GM23338 (cell line): ENCODE measurements around the gene TAOK2.

Source experiments
- POLR2AphosphoS5 ChIP-seq: IDR thresholded peaks from 2 replicates; pipeline ENCODE4 v1.6.1; 2016; ENCODE audit warnings: antibody characterized with exemption, low read depth
- STAT1 ChIP-seq: IDR thresholded peaks from one replicate; pipeline ENCODE4 v1.6.1; 2016; ENCODE audit warnings: antibody characterized with exemption; ENCODE audit not compliant: unreplicated experiment
- TF ChIP-seq, protein P1 (sequence below), 2 experiments: fragments of 200-600 bp in 1 of 2; sonication (generic) in 1 of 2; conservative IDR thresholded peaks; 2 replicates each; pipeline versions ENCODE4 v1.5.1 to v1.6.1; 2016 to 2017; ENCODE audit warnings: antibody characterized with exemption in 2 of 2, low read depth in 2 of 2, mild to moderate bottlenecking in 2 of 2, moderate library complexity in 1 of 2

DNA sequence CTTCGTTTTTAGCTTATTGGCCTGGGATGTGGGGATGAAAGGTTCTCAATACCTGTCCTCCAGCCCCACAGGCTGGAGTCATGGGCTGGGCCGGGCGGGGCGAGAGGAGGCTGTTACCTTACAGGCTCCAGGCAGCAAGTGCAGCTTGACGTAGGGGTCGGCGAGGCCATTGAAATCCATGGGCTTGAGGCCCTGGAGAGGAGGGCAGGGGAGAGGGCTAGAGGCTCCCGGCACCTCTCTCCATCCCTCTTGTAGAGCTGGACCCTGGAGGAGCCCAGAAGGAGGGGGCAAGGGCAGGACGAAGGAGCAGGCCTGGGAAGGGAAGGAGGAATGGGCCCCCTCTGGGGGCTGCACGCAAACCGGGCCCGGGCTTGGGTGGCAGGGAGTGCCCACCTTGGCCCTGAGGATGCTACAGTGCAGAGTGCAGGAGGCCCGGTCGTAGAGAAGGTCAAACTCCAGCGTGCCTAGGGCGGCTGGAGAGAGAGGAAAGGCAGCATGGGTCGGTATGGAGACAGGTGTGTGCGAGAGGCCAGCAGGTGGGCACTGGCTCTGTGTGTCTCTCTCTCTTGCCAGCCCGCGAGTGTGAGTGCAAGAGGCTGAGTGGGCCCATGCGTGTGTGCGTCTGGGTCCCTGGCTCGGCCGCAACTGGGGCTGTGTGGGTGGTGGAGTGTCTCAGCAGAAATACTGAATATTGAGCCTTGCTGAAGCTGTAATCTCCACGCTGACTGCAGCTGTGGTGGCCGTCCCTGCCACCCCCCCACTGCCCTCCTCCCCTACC, 35.6 kb downstream of the TAOK2 start:
- TF ChIP-seq, protein P1, sequence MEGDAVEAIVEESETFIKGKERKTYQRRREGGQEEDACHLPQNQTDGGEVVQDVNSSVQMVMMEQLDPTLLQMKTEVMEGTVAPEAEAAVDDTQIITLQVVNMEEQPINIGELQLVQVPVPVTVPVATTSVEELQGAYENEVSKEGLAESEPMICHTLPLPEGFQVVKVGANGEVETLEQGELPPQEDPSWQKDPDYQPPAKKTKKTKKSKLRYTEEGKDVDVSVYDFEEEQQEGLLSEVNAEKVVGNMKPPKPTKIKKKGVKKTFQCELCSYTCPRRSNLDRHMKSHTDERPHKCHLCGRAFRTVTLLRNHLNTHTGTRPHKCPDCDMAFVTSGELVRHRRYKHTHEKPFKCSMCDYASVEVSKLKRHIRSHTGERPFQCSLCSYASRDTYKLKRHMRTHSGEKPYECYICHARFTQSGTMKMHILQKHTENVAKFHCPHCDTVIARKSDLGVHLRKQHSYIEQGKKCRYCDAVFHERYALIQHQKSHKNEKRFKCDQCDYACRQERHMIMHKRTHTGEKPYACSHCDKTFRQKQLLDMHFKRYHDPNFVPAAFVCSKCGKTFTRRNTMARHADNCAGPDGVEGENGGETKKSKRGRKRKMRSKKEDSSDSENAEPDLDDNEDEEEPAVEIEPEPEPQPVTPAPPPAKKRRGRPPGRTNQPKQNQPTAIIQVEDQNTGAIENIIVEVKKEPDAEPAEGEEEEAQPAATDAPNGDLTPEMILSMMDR (conservative IDR thresholded peaks at IDR 0.05; ENCODE audit: low read depth in 2 of 2), result no peak
- TF ChIP-seq STAT1 (no peak), POLR2AphosphoS5 (no peak)
